HCT116 (cell line): ENCODE measurements around the gene CD84. TPM values are rescaled to one million over a fixed set of nuclear protein-coding genes. Genes with fewer than 3 reads are reported as not detected.
"Not testable (repeated sequence)": the region's sequence is repeated elsewhere in the genome, so short reads cannot be mapped to it uniquely, and the experiment has no call there.

Source experiments
- ATAC-seq: fragments of 200-7000 bp; cut with Tn5 transposase; 2 replicates; pipeline ENCODE4 v1.9.1; 2020; ENCODE audit warnings: mild to moderate bottlenecking, moderate library complexity
- BruUV-seq: library from RNA; stranded (reverse); fragments of 400-500 nt; replicated peaks from 2 replicates; lab custom pipeline; 2021; lab: Mats Ljungman, UMichigan
- CTCF ChIA-PET: fragments of 300-600 bp; sonication (Branson Sonifier 250); formaldehyde crosslinking; loops from one replicate; lab custom pipeline; 2021; ENCODE audit warnings: antibody characterized with exemption; lab: Charles Lee
- POLR2A ChIA-PET: fragments of 300-600, 350-600 bp; sonication (Branson Sonifier 250); formaldehyde crosslinking; loops from one replicate; lab custom pipeline; 2021; ENCODE audit warnings: antibody characterized with exemption; lab: Charles Lee
- RAD21 ChIA-PET, 2 experiments: fragments of 300-600 bp; sonication (Branson Sonifier 250); formaldehyde crosslinking; loops; one replicate each; lab custom pipeline; 2023; ENCODE audit warnings: low total read pairs in 2 of 2; ENCODE audit not compliant: uncharacterized antibody in 2 of 2, unreplicated experiment in 2 of 2, low non-redundant PET in 1 of 2; lab: Charles Lee
- DNase-seq: peaks from one replicate; pipeline ENCODE4 v3.0.0-alpha.2; 2010; ENCODE audit warnings: low read depth, low spot score
- H2AFZ ChIP-seq: fragments of 200-600 bp; shearing (Covaris generic), sonication (generic); 2 replicates; pipeline ENCODE4 v1.6.1; 2017; ENCODE audit warnings: low read depth, mixed run types, mixed read lengths, antibody characterized with exemption, low read length; ENCODE audit not compliant: poor library complexity, severe bottlenecking
- H3K27ac ChIP-seq: 2 replicates; pipeline ENCODE4 v1.5.1; 2012; ENCODE audit warnings: low read depth, low read length
- H3K27me3 ChIP-seq: fragments of 200-600 bp; sonication (generic); 2 replicates; pipeline ENCODE4 v1.6.1; 2016; ENCODE audit warnings: mixed run types, low read length, mixed read lengths; ENCODE audit not compliant: insufficient read depth
- H3K36me3 ChIP-seq, 2 experiments: fragments of 200-500 bp in 1 of 2; fragments of 200-600 bp in 1 of 2; sonication (Bioruptor generic) in 1 of 2; sonication (generic) in 1 of 2; 2 replicates each; pipeline versions ENCODE4 v1.5.1 to v1.6.1; 2014 to 2016; ENCODE audit warnings: low read length in 2 of 2, inconsistent platforms in 1 of 2, mixed read lengths in 1 of 2, mixed run types in 1 of 2; ENCODE audit not compliant: insufficient read depth in 2 of 2, control insufficient read depth in 1 of 2
- H3K4me1 ChIP-seq, 2 experiments: fragments of 200-600 bp in 1 of 2; sonication (generic) in 1 of 2; 2 replicates each; pipeline versions ENCODE4 v1.5.1 to v1.6.1; 2012 to 2017; ENCODE audit warnings: low read length in 2 of 2, inconsistent platforms in 1 of 2, mild to moderate bottlenecking in 1 of 2, mixed read lengths in 1 of 2, mixed run types in 1 of 2, moderate library complexity in 1 of 2; ENCODE audit not compliant: insufficient read depth in 2 of 2, control insufficient read depth in 1 of 2
- H3K4me2 ChIP-seq: fragments of 200-600 bp; sonication (generic); 2 replicates; pipeline ENCODE4 v1.6.1; 2017; ENCODE audit warnings: mixed run types, low read length, mixed read lengths
- H3K4me3 ChIP-seq, 2 experiments: fragments of 200-600 bp in 1 of 2; sonication (generic) in 1 of 2; replicated peaks in 1 of 2; 2 replicates each; pipeline ENCODE4 v1.5.1; 2011 to 2016; ENCODE audit warnings: low read length in 2 of 2, control low read depth in 1 of 2, low read depth in 1 of 2, mild to moderate bottlenecking in 1 of 2, mixed read lengths in 1 of 2, mixed run types in 1 of 2
- H3K79me2 ChIP-seq: fragments of 200-600 bp; sonication (generic); 2 replicates; pipeline ENCODE4 v1.6.1; 2017; ENCODE audit warnings: mild to moderate bottlenecking, mixed run types, low read length, moderate library complexity, mixed read lengths; ENCODE audit not compliant: insufficient read depth
- H3K9ac ChIP-seq: fragments of 200-600 bp; sonication (generic); 2 replicates; pipeline ENCODE4 v1.6.1; 2016; ENCODE audit warnings: low read length, mixed read lengths
- H3K9me2 ChIP-seq: fragments of 200-600 bp; sonication (generic), shearing (Covaris generic); 2 replicates; pipeline ENCODE4 v1.6.1; 2017; ENCODE audit warnings: mixed run types, mild to moderate bottlenecking, moderate library complexity; ENCODE audit not compliant: insufficient read depth
- H3K9me3 ChIP-seq, 2 experiments: fragments of 200-500 bp in 1 of 2; fragments of 200-600 bp in 1 of 2; sonication (Bioruptor generic) in 1 of 2; sonication (generic) in 1 of 2; 2 replicates each; pipeline ENCODE4 v1.6.1; 2014 to 2017; ENCODE audit warnings: low read length in 2 of 2, mixed read lengths in 2 of 2, inconsistent platforms in 1 of 2, low read depth in 1 of 2, mild to moderate bottlenecking in 1 of 2, mixed run types in 1 of 2, moderate library complexity in 1 of 2; ENCODE audit not compliant: control insufficient read depth in 1 of 2, insufficient read depth in 1 of 2
- H4K20me1 ChIP-seq: fragments of 200-600 bp; sonication (generic), shearing (Covaris generic); 2 replicates; pipeline ENCODE4 v1.6.1; 2017; ENCODE audit warnings: mixed run types, mild to moderate bottlenecking, moderate library complexity; ENCODE audit not compliant: insufficient read depth
- intact Hi-C: fragments of 100-400 bp; cut with micrococcal nuclease; formaldehyde crosslinking; loops from 2 replicates; pipeline ENCODE4 v1.10.0; 2022
- total RNA-seq: library from RNA; stranded (reverse); gene quantifications from one replicate; pipeline ENCODE4 v1.2.1, GENCODE V29; 2021; ENCODE audit not compliant: unreplicated experiment

Gene CD84
- total RNA-seq, 1 experiment from 2014 or later, result 0.02 TPM

DNA sequence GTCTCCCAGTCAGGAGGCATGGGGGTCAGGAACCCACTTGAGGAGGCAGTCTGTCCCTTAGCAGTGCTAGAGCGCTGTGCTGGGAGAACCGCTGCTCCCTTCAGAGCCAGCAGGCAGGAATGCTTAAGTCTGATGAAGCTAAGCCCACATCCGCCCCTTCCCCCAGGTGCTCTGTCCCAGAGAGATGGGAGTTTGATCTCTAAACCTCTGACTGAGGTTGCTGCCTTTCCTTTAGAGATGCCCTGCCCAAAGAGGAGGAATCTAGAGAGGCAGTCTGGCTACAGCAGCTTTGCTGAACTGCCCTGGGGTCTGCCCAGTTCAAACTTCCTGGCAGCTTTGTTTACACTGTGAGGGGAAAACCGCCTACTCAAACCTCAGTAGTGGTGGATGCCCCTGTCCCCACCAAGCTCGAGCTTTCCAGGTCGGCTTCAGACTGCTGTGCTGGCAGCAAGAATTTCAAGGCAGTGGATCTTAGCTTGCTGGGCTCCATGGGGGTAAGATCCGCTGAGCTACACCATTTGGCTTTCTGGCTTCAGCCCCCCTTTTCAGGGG lies 49.8 kb downstream of the CD84 start:
- H3K36me3 ChIP-seq, H3K79me2 ChIP-seq, H3K27ac ChIP-seq, H2AFZ ChIP-seq, ATAC-seq, H3K4me2 ChIP-seq, H3K9me2 ChIP-seq, H3K4me3 ChIP-seq, H3K9ac ChIP-seq, H4K20me1 ChIP-seq, RAD21 ChIA-PET, DNase-seq, H3K9me3 ChIP-seq, BruUV-seq, H3K27me3 ChIP-seq, H3K4me1 ChIP-seq, POLR2A ChIA-PET, intact Hi-C loops: not testable (repeated sequence)
- CTCF ChIA-PET, result interaction anchor here (1.1 kb wide), 1 partner anchor 15 kb away, joined by 4 read pairs; no protein-coding TSS in a partner anchor

DNA sequence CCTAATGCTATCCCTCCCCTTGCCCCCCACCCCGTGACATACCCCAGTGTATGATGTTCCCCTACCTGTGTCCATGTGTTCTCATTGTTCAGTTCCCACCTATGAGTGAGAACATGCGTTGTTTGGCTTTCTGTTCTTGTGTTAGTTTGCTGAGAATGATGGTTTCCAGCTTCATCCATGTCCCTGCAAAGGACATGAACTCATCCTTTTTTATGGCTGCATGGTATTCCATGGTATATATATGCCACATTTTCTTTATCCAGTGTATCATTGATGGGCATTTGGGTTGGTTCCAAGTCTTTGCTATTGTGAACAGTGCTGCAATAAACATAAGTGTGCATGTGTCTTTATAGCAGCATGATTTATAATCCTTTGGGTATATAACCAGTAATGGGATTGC lies 55.5 kb downstream of the CD84 start:
- RAD21 ChIA-PET, H3K27ac ChIP-seq: not testable (repeated sequence)

More for the DNA sequence above, 55.5 kb downstream of the CD84 start:
- DNase-seq, H3K36me3 ChIP-seq, ATAC-seq, CTCF ChIA-PET, H2AFZ ChIP-seq, H3K9me3 ChIP-seq, H3K4me3 ChIP-seq, POLR2A ChIA-PET, BruUV-seq, H4K20me1 ChIP-seq, H3K4me2 ChIP-seq, intact Hi-C loops, H3K27me3 ChIP-seq, H3K9me2 ChIP-seq, H3K79me2 ChIP-seq, H3K9ac ChIP-seq: not testable (repeated sequence)
- peaks cover 13 to 20% of the 10 kb centered on the region in 2 experiments; a peak in 3 of 4 replicates for H3K4me1 ChIP-seq
